GM23338 (cell line): Measurements from ENCODE around the gene ZNF665.

Source experiments
- CREB1 ChIP-seq: fragments of 250-450 bp; sonication (Bioruptor Pico); IDR thresholded peaks from 2 replicates; pipeline ENCODE4 v1.5.0; 2020; ENCODE audit warnings: low read depth, mild to moderate bottlenecking, moderate library complexity
- CTCF ChIP-seq, 2 experiments: fragments of 200-600 bp in 1 of 2; sonication (generic) in 1 of 2; conservative IDR thresholded peaks; 2 replicates each; pipeline versions ENCODE4 v1.5.1 to v1.6.1; 2016 to 2017; ENCODE audit warnings: antibody characterized with exemption in 2 of 2, low read depth in 2 of 2, mild to moderate bottlenecking in 2 of 2, moderate library complexity in 1 of 2
- EZH2 ChIP-seq: fragments of 200-600 bp; sonication (generic); IDR thresholded peaks from one replicate; pipeline ENCODE4 v1.8.0; 2017; ENCODE audit warnings: antibody characterized with exemption, mild to moderate bottlenecking, low read depth; ENCODE audit not compliant: unreplicated experiment
- EZH2phosphoT487 ChIP-seq: fragments of 200-600 bp; sonication (generic); IDR thresholded peaks from one replicate; pipeline ENCODE4 v1.8.1; 2018; ENCODE audit warnings: antibody characterized with exemption; ENCODE audit not compliant: unreplicated experiment
- JUNB ChIP-seq: IDR thresholded peaks from one replicate; pipeline ENCODE4 v1.6.1; 2016; ENCODE audit warnings: antibody characterized with exemption; ENCODE audit not compliant: unreplicated experiment
- NANOG ChIP-seq: IDR thresholded peaks from 2 replicates; pipeline ENCODE4 v1.6.1; 2016; ENCODE audit warnings: antibody characterized with exemption, borderline replicate concordance
- POLR2AphosphoS5 ChIP-seq: IDR thresholded peaks from 2 replicates; pipeline ENCODE4 v1.6.1; 2016; ENCODE audit warnings: antibody characterized with exemption, low read depth
- STAT1 ChIP-seq: IDR thresholded peaks from one replicate; pipeline ENCODE4 v1.6.1; 2016; ENCODE audit warnings: antibody characterized with exemption; ENCODE audit not compliant: unreplicated experiment
- ZNF114 ChIP-seq: fragments of 250-450 bp; sonication (Bioruptor Pico); IDR thresholded peaks from 2 replicates; pipeline ENCODE4 v1.5.0; 2020; ENCODE audit warnings: mild to moderate bottlenecking, moderate library complexity
- TF ChIP-seq, protein P1 (sequence below): IDR thresholded peaks from one replicate; pipeline ENCODE4 v1.6.1; 2018; ENCODE audit warnings: antibody characterized with exemption; ENCODE audit not compliant: unreplicated experiment
- TF ChIP-seq, protein P2 (sequence below): fragments of 250-450 bp; sonication (Bioruptor Pico); IDR thresholded peaks from 2 replicates; pipeline ENCODE4 v1.5.0; 2020; ENCODE audit warnings: mild to moderate bottlenecking, moderate library complexity
- TF ChIP-seq, protein P3 (sequence below): IDR thresholded peaks from 2 replicates; pipeline ENCODE4 v1.6.1; 2016; ENCODE audit warnings: antibody characterized with exemption

GRCh38 chr19:53156850-53157249 is 36.3 kb downstream of the ZNF665 start:
- TF ChIP-seq ZNF114 (CRISPR knock-in tag) (no peak), CTCF (conservative IDR thresholded peaks at IDR 0.05; ENCODE audit: low read depth in 2 of 2) (no peak), EZH2 (no peak), NANOG (no peak), POLR2AphosphoS5 (no peak), EZH2phosphoT487 (no peak), STAT1 (no peak), CREB1 (CRISPR knock-in tag) (no peak), JUNB (no peak)
- TF ChIP-seq, protein P1, sequence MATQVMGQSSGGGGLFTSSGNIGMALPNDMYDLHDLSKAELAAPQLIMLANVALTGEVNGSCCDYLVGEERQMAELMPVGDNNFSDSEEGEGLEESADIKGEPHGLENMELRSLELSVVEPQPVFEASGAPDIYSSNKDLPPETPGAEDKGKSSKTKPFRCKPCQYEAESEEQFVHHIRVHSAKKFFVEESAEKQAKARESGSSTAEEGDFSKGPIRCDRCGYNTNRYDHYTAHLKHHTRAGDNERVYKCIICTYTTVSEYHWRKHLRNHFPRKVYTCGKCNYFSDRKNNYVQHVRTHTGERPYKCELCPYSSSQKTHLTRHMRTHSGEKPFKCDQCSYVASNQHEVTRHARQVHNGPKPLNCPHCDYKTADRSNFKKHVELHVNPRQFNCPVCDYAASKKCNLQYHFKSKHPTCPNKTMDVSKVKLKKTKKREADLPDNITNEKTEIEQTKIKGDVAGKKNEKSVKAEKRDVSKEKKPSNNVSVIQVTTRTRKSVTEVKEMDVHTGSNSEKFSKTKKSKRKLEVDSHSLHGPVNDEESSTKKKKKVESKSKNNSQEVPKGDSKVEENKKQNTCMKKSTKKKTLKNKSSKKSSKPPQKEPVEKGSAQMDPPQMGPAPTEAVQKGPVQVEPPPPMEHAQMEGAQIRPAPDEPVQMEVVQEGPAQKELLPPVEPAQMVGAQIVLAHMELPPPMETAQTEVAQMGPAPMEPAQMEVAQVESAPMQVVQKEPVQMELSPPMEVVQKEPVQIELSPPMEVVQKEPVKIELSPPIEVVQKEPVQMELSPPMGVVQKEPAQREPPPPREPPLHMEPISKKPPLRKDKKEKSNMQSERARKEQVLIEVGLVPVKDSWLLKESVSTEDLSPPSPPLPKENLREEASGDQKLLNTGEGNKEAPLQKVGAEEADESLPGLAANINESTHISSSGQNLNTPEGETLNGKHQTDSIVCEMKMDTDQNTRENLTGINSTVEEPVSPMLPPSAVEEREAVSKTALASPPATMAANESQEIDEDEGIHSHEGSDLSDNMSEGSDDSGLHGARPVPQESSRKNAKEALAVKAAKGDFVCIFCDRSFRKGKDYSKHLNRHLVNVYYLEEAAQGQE, result no peak
- TF ChIP-seq, protein P2, sequence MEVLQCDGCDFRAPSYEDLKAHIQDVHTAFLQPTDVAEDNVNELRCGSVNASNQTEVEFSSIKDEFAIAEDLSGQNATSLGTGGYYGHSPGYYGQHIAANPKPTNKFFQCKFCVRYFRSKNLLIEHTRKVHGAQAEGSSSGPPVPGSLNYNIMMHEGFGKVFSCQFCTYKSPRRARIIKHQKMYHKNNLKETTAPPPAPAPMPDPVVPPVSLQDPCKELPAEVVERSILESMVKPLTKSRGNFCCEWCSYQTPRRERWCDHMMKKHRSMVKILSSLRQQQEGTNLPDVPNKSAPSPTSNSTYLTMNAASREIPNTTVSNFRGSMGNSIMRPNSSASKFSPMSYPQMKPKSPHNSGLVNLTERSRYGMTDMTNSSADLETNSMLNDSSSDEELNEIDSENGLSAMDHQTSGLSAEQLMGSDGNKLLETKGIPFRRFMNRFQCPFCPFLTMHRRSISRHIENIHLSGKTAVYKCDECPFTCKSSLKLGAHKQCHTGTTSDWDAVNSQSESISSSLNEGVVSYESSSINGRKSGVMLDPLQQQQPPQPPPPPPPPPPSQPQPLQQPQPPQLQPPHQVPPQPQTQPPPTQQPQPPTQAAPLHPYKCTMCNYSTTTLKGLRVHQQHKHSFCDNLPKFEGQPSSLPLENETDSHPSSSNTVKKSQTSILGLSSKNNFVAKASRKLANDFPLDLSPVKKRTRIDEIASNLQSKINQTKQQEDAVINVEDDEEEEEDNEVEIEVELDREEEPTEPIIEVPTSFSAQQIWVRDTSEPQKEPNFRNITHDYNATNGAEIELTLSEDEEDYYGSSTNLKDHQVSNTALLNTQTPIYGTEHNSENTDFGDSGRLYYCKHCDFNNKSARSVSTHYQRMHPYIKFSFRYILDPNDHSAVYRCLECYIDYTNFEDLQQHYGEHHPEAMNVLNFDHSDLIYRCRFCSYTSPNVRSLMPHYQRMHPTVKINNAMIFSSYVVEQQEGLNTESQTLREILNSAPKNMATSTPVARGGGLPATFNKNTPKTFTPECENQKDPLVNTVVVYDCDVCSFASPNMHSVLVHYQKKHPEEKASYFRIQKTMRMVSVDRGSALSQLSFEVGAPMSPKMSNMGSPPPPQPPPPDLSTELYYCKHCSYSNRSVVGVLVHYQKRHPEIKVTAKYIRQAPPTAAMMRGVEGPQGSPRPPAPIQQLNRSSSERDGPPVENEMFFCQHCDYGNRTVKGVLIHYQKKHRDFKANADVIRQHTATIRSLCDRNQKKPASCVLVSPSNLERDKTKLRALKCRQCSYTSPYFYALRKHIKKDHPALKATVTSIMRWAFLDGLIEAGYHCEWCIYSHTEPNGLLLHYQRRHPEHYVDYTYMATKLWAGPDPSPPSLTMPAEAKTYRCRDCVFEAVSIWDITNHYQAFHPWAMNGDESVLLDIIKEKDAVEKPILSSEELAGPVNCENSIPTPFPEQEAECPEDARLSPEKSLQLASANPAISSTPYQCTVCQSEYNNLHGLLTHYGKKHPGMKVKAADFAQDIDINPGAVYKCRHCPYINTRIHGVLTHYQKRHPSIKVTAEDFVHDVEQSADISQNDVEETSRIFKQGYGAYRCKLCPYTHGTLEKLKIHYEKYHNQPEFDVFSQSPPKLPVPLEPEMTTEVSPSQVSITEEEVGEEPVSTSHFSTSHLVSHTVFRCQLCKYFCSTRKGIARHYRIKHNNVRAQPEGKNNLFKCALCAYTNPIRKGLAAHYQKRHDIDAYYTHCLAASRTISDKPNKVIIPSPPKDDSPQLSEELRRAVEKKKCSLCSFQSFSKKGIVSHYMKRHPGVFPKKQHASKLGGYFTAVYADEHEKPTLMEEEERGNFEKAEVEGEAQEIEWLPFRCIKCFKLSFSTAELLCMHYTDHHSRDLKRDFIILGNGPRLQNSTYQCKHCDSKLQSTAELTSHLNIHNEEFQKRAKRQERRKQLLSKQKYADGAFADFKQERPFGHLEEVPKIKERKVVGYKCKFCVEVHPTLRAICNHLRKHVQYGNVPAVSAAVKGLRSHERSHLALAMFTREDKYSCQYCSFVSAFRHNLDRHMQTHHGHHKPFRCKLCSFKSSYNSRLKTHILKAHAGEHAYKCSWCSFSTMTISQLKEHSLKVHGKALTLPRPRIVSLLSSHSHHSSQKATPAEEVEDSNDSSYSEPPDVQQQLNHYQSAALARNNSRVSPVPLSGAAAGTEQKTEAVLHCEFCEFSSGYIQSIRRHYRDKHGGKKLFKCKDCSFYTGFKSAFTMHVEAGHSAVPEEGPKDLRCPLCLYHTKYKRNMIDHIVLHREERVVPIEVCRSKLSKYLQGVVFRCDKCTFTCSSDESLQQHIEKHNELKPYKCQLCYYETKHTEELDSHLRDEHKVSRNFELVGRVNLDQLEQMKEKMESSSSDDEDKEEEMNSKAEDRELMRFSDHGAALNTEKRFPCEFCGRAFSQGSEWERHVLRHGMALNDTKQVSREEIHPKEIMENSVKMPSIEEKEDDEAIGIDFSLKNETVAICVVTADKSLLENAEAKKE, result no peak
- TF ChIP-seq, protein P3, sequence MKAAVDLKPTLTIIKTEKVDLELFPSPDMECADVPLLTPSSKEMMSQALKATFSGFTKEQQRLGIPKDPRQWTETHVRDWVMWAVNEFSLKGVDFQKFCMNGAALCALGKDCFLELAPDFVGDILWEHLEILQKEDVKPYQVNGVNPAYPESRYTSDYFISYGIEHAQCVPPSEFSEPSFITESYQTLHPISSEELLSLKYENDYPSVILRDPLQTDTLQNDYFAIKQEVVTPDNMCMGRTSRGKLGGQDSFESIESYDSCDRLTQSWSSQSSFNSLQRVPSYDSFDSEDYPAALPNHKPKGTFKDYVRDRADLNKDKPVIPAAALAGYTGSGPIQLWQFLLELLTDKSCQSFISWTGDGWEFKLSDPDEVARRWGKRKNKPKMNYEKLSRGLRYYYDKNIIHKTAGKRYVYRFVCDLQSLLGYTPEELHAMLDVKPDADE, result no peak
